ENCODE data around the gene DAPK2.

DNA sequence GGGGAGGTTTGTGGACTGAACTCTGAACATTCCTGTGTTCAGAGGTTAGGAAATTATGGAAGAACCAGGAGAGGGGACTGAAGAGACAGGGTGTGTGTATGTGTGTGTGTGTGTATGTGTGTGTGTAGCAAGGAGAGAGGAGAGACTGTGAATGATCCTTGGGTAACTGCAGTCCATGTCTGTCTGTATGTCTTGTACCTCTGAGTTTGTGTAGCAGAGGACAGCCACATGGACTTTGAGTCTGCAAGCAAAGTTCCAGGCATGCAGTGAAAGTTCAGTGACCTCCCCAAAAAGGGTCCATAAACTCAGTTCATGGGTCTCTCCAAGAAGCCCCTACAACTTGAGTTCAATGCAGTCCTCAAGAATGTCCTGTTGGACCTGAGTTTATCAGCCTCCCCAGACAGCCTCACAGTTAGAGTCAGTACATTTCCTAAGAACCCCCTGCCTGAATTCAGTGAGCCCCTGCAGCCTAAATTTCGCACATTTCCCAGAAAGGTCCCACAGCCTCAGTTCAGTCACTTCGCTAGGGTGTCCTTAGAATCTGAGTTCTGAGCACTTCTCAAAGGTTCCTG lies 184.3 kb downstream of the DAPK2 start:
- TF ChIP-seq POLR2AphosphoS5 (IDR thresholded peaks at IDR 0.05; ENCODE audit: borderline replicate concordance, low read depth, low read length) (no peak), EZH2 (IDR thresholded peaks at IDR 0.05) (no peak)
